Measurements from ENCODE around the gene HYCC2. TPM values are rescaled to one million over a fixed set of nuclear protein-coding genes. Genes with fewer than 3 reads are reported as not detected.
A peak's percentile ranks its signal among the peaks of the same experiment; 100 is the strongest.
"Not testable (repeated sequence)": the region's sequence is repeated elsewhere in the genome, so short reads cannot be mapped to it uniquely, and the experiment has no call there.

HYCC2 gene
- total RNA-seq = 10 to 100 TPM; 31.4 to 32.0 TPM

- peak; percentile 94 for DNase-seq
- ChIA-PET POLR2A (interaction anchor here (0.5 kb wide), 1 partner anchor 59 kb away, joined by 6 read pairs; no protein-coding TSS in a partner anchor), CTCF (no interaction called here)
- H3K27me3 Mint-ChIP-seq = no peaks in the 10 kb centered on the region
- H3K9me3 Mint-ChIP-seq = no peaks in the 10 kb centered on the region
- H3K27ac Mint-ChIP-seq = peak within 1 kb of the TSS; percentile 96
- peaks cover 52% of the 10 kb centered on the region for H3K4me1 Mint-ChIP-seq
- peaks cover 1% of the 10 kb centered on the region for H3K36me3 Mint-ChIP-seq (ENCODE audit: low read depth)
- H3K4me3 Mint-ChIP-seq = peak within 1 kb of the TSS; percentile 86
Observed at GRCh38 chr2:201071479-201072200, at the start of gene HYCC2, which contains the start of gene NDUFB3. HYCC2 (minus strand) TSS chr2:201071671; CDS start chr2:201024009, 47,662 bp downstream. NDUFB3 (plus strand) TSS chr2:201072001; CDS start chr2:201078883, 6,882 bp downstream.

- peak; percentile 30 for DNase-seq
- Mint-ChIP-seq H3K36me3 (ENCODE audit: low read depth) (peaks cover 56% of the 10 kb centered on the region), H3K27me3 (no peaks in the 10 kb centered on the region)
Observed at GRCh38 chr2:201118961-201119854, 47.7 kb upstream of the HYCC2 start.

DNA sequence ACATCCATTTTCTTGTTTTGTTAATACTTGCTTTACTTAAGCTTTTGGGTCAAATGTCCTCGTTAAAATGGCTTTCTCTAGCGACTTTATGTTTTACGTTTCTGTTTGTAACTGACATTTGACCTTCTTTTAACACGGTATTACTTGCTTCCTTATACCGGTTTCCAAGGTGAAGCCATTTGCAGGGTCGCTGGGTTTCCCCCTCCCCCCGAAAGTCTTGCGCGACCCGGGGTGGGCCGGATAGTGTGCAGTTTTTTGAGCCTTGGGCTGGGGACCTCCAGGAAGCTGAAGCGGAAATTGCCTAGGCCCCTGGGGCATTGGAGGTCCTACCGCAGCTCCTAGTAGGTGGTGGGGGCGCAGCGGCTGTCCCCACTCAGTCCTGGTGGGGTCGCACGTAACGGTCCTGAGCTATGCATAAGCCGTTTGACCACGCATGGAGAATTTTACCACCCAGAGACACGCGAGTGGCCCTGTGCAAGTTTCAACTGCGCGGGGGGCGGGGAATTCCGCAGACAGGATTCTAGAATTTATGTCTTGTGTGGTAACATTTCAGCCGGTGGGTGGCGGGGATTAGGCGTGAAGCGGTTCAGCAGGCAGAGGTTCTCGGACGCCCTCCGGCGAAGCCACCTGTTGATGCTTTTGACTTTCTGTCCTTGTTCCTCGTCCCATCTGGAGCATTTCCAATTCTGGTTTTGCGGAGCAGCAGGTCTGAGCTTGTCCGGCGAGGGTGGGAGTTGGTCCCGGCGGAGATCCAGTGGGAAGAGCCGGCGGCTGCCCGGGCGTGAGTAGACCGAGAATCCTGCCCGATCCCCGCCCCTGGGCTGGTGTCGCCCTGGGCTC, 46.9 kb upstream of the HYCC2 start:
- Mint-ChIP-seq H3K4me1 (peaks cover 64% of the 10 kb centered on the region), H3K36me3 (ENCODE audit: low read depth) (peaks cover 48% of the 10 kb centered on the region), H3K9me3 (no peaks in the 10 kb centered on the region), H3K27ac (peak overlapping the region; percentile 97), H3K4me3 (peak overlapping the region; percentile 91), H3K27me3 (no peaks in the 10 kb centered on the region)
- ChIA-PET CTCF (interaction anchor here (0.8 to 3.2 kb wide), 20 partner anchors 8 to 413 kb away, joined by 3 to 18 read pairs (median 5); partner anchors contain the start of genes CASP10, NIF3L1, ORC2 and PPIL3), POLR2A (no interaction called here)
- DNase-seq = peak; percentile 90

More at GRCh38 chr2:201118961-201119854, 47.7 kb upstream of the HYCC2 start:
- POLR2A ChIA-PET = interaction anchor here (1.8 kb wide), 1 partner anchor 11 kb away, joined by 7 read pairs; no protein-coding TSS in a partner anchor
- CTCF ChIA-PET = interaction anchor here (0.8 to 3.0 kb wide), 9 partner anchors 7 to 230 kb away, joined by 3 to 16 read pairs (median 9); partner anchors contain the start of genes NIF3L1, ORC2 and PPIL3
- no peaks in the 10 kb centered on the region for H3K9me3 Mint-ChIP-seq
- peak overlapping the region; percentile 97 for H3K27ac Mint-ChIP-seq
- peak overlapping the region; percentile 91 for H3K4me3 Mint-ChIP-seq
- peaks cover 67% of the 10 kb centered on the region for H3K4me1 Mint-ChIP-seq

DNA sequence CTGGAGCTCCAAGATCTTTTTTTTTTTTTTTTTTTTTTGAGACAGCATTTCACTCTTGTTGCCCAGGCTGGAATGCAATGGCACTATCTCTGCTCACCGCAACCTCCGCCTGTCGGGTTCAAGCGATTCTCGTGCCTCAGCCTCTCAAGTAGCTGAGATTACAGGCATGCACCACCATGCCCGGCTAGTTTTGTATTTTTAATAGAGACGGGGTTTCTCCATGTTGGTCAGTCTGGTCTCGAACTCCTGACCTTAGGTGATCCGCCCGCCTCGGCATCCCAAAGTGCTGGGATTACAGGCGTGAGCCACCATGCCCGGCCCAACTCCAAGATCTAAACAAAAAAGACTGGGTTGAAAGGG, 46.2 kb upstream of the HYCC2 start:
- Mint-ChIP-seq H3K27ac (peak overlapping the region; percentile 97), H3K36me3 (ENCODE audit: low read depth) (peaks cover 41% of the 10 kb centered on the region), H3K4me1 (peaks cover 60% of the 10 kb centered on the region), H3K4me3 (peak overlapping the region; percentile 91)
- H3K27me3 Mint-ChIP-seq, H3K9me3 Mint-ChIP-seq: not testable (repeated sequence)
- DNase-seq = peak; percentile 65
- POLR2A ChIA-PET = interaction anchor here (0.6 kb wide), 1 partner anchor 287 kb away, joined by 5 read pairs; no protein-coding TSS in a partner anchor
- CTCF ChIA-PET = interaction anchor here (0.6 to 3.2 kb wide), 21 partner anchors 8 to 412 kb away, joined by 3 to 18 read pairs (median 4); partner anchors contain the start of genes CASP10, NIF3L1, ORC2 and PPIL3

DNA sequence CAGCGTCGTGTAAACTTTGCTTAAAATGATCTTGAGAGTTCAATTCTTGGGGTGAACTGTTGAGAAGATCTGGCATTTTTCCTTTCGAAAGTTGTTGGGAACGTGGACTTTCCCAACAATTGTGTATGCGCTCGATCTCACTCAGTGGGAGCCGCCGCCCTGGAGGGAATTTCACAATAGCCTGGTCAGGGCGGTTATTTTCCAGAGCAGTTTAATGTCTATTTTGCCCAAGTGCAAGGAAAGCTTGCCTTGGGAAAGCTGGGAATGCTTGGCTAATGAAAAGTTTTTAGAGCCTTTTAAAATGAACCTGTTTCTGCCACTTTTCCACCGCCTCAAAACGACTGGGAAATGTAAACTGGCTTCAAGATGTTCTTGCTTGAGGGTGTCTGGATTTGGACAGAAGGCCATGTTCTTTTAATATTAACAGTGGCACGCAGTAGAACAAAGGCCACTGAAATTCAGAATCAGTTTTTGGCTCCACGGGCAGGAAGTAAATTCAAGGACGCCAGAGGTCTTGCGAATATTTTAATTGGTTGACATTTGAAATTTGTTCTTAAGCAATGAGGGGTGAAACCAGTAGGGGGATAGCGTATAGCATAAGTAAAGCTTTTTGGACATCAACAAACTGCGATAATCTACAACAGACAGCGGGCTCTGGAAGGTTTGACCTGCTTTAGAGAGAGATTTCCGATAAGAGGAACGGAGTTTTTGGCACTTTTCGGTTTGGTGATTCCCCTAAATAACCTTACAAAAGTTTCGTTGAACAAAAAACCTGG, 45.7 kb upstream of the HYCC2 start:
- POLR2A ChIA-PET = interaction anchor here (0.6 to 1.5 kb wide), 3 partner anchors 13 to 287 kb away, joined by 3 to 8 read pairs (median 5); partner anchors contain the start of genes NIF3L1 and PPIL3
- Mint-ChIP-seq H3K27me3 (no peaks in the 10 kb centered on the region), H3K4me1 (peaks cover 54% of the 10 kb centered on the region), H3K9me3 (no peaks in the 10 kb centered on the region), H3K36me3 (ENCODE audit: low read depth) (peaks cover 36% of the 10 kb centered on the region), H3K4me3 (peak overlapping the region; percentile 91), H3K27ac (peak overlapping the region; percentile 97)
- DNase-seq = peak; percentile 59
- CTCF ChIA-PET = interaction anchor here (0.6 to 3.2 kb wide), 27 partner anchors 8 to 412 kb away, joined by 3 to 18 read pairs (median 4); partner anchors contain the start of genes CASP10, NIF3L1, ORC2 and PPIL3

DNA sequence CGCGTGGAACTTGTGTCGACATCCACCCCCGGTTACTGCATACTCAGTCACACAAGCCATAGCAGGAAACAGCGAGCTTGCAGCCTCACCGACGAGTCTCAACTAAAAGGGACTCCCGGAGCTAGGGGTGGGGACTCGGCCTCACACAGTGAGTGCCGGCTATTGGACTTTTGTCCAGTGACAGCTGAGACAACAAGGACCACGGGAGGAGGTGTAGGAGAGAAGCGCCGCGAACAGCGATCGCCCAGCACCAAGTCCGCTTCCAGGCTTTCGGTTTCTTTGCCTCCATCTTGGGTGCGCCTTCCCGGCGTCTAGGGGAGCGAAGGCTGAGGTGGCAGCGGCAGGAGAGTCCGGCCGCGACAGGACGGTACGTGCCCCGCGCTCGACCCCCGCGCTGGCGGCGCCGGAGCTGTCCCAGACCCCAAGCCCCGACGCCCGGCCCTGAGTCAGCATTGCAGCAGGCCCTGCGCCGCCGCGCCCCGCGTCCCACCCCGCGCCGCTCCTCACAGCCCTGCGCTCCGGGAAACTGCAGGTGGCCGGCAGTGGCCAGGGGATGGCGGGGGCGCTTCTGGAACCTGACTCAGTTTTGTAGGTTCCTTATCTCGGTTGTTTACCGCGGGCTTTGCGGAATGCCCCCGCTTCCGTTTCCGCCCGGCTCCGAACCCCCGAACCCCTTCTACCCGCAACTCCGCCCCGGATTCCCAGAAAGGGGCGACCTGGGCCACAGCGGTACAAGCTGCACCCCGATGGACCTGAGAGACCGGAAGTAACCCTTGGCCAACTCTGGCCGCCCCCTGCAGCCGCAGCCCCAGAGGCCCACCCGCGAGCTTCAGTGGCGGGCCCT, 44.9 kb upstream of the HYCC2 start, which contains the start of gene CFLAR:
CFLAR (plus strand) TSS at position 50 of the 844 bp plus-strand sequence. CDS start 13,702 bp downstream, outside the sequence.
- ChIA-PET POLR2A (interaction anchor here (0.7 to 1.5 kb wide), 3 partner anchors 14 to 227 kb away, joined by 3 to 8 read pairs (median 3); partner anchors contain the start of genes NIF3L1 and PPIL3), CTCF (interaction anchor here (0.9 to 3.2 kb wide), 15 partner anchors 9 to 403 kb away, joined by 3 to 18 read pairs (median 4); partner anchors contain the start of genes NIF3L1 and PPIL3)
- no peaks in the 10 kb centered on the region for H3K27me3 Mint-ChIP-seq
- H3K9me3 Mint-ChIP-seq = no peaks in the 10 kb centered on the region
- DNase-seq = peak; percentile 85
- H3K4me1 Mint-ChIP-seq = peaks cover 47% of the 10 kb centered on the region
- H3K36me3 Mint-ChIP-seq (ENCODE audit: low read depth) = peaks cover 29% of the 10 kb centered on the region
- H3K27ac Mint-ChIP-seq = peak within 1 kb of the TSS; percentile 97
- peak within 1 kb of the TSS; percentile 91 for H3K4me3 Mint-ChIP-seq

DNA sequence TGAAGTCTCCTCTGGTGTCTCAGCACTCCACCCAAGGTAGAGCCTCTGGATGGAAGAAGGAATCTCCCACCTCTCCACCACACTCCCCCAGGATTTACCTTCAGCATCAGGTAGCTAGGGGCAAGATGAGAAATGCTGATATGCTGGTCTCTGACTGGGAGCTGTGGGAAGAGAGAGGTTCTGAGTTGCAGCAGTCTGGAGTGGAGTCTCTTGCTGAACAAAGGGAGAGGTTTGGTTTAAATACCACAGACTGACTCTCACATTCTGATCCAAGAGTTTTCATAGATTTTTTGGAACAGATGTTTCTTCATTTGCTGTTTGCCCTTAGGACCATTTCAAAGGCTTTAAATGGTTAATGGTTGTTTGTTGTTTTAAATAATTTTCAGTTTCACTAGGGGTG, 43.4 kb upstream of the HYCC2 start:
- POLR2A ChIA-PET = no interaction called here
- DNase-seq = no peak
- H3K27ac Mint-ChIP-seq = peak overlapping the region; percentile 97
- no peaks in the 10 kb centered on the region for H3K9me3 Mint-ChIP-seq
- H3K36me3 Mint-ChIP-seq (ENCODE audit: low read depth) = peaks cover 16% of the 10 kb centered on the region
- CTCF ChIA-PET = interaction anchor here (1.1 to 1.4 kb wide), 4 partner anchors 22 to 151 kb away, joined by 3 to 5 read pairs (median 3); partner anchors contain the start of gene ORC2
- H3K4me3 Mint-ChIP-seq = peak overlapping the region; percentile 91
- H3K4me1 Mint-ChIP-seq = peaks cover 37% of the 10 kb centered on the region
- H3K27me3 Mint-ChIP-seq = no peaks in the 10 kb centered on the region

DNA sequence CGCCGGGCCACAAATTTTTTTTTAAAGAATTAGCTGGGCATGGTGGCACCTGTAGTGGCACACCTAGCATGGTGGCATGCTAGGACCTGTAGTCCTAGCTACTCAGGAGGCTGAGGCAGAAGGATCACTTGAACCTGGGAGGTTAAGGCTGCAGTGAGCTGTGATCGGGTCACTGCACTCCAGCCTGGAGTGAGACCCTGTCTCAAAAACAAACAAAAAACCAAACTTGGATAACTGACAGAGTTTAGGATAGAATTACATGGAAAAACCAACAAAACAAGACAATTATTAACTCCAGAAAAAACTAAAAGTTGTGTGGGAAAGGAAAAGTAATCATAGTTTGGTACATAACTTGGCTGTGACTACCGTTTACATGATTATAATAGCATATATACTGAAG, 42.9 kb upstream of the HYCC2 start:
- Mint-ChIP-seq H3K27me3 (no peaks in the 10 kb centered on the region), H3K4me1 (peaks cover 37% of the 10 kb centered on the region), H3K36me3 (ENCODE audit: low read depth) (peaks cover 13% of the 10 kb centered on the region), H3K9me3 (no peaks in the 10 kb centered on the region), H3K4me3 (peak overlapping the region; percentile 91), H3K27ac (peak overlapping the region; percentile 97)
- ChIA-PET POLR2A (no interaction called here), CTCF (interaction anchor here (1.1 to 1.4 kb wide), 4 partner anchors 21 to 151 kb away, joined by 3 to 5 read pairs (median 3); partner anchors contain the start of gene ORC2)
- no peak for DNase-seq

DNA sequence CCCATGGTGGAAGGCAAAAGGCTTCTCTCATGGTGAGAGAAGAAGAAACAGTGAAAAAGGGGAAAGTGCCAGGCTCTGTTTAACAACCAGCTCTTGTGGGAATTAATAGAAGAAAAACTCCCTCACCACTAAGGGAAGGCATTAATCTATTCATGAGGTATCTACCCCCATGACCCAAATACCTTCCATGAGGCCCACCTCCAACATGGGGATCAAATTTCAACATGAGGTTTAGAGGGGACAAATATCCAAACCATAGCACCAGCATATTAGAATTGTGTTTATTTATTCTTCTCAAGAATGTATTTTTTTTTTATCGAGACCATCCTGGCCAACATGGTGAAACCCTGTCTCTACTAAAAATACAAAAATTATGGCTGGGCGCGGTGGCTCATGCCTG, 39.6 kb upstream of the HYCC2 start:
- DNase-seq = no peak
- CTCF ChIA-PET = interaction anchor here (1.2 to 2.0 kb wide), 2 partner anchors 42 to 210 kb away, joined by 4 to 7 read pairs; no protein-coding TSS in a partner anchor
- Mint-ChIP-seq H3K4me1 (peaks cover 23% of the 10 kb centered on the region), H3K9me3 (no peaks in the 10 kb centered on the region), H3K27me3 (peaks cover 3% of the 10 kb centered on the region), H3K4me3 (no peak overlapping the region), H3K36me3 (ENCODE audit: low read depth) (peaks cover 4% of the 10 kb centered on the region), H3K27ac (peak overlapping the region; percentile 13)
- POLR2A ChIA-PET = no interaction called here

DNA sequence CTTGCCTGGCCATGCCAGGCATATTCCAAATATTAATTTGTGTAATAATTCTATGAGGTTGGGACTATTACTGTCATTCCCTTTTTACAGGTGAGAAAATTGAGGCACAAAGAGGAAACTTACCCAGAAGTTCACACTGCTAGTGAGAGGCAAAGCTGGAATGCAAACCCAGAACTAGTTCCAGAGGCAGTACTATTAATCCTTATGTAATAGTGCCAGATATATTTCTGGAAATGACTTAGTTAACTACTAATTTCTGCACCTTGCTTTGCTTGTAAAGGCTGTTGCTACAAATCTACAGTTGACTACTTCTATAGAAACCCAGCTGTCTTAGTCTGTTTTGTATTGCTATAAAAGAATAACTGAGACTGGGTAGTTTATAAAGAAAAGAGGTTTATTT, 39.1 kb upstream of the HYCC2 start:
- no peaks in the 10 kb centered on the region for H3K9me3 Mint-ChIP-seq
- H3K27ac Mint-ChIP-seq = peak overlapping the region; percentile 13
- H3K4me3 Mint-ChIP-seq = no peak overlapping the region
- H3K36me3 Mint-ChIP-seq (ENCODE audit: low read depth) = peaks cover 4% of the 10 kb centered on the region
- ChIA-PET POLR2A (interaction anchor here (0.6 kb wide), 1 partner anchor 285 kb away, joined by 3 read pairs; no protein-coding TSS in a partner anchor), CTCF (interaction anchor here (1.2 to 2.0 kb wide), 2 partner anchors 42 to 209 kb away, joined by 4 to 7 read pairs; no protein-coding TSS in a partner anchor)
- peaks cover 3% of the 10 kb centered on the region for H3K27me3 Mint-ChIP-seq
- no peak for DNase-seq
- H3K4me1 Mint-ChIP-seq = peaks cover 20% of the 10 kb centered on the region

Measured in activated CD4-positive, alpha-beta T cell treated with anti-CD3 and anti-CD28 coated beads, Interleukin-2, amount 10 ng/mL, durations not matched to agents 7 days and 5 days (primary cell).